Measurements from ENCODE around the gene SPN.
"Not testable (repeated sequence)": the region's sequence is repeated elsewhere in the genome, so short reads cannot be mapped to it uniquely, and the experiment has no call there.

DNA sequence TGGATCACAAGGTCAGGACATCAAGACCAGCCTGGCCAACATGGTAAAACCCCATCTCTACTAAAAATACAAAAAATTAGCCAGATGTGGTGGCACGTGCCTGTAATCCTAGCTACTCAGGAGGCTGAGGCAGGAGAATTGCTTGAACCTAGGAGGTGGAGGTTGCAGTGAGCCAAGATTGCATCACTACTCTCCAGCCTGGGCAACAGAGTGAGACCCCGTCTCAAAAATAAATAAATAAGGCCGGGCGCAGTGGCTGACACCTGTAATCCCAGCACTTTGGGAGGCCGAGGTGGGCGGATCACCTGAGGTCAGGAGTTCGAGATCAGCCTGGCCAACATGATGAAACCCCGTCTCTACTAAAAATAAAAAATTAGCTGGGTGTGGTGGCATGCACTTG lies 24.3 kb upstream of the SPN start:
- not testable (repeated sequence) for TF ChIP-seq POLR2A (IDR thresholded peaks at IDR 0.05)
- TF ChIP-seq, protein P1, sequence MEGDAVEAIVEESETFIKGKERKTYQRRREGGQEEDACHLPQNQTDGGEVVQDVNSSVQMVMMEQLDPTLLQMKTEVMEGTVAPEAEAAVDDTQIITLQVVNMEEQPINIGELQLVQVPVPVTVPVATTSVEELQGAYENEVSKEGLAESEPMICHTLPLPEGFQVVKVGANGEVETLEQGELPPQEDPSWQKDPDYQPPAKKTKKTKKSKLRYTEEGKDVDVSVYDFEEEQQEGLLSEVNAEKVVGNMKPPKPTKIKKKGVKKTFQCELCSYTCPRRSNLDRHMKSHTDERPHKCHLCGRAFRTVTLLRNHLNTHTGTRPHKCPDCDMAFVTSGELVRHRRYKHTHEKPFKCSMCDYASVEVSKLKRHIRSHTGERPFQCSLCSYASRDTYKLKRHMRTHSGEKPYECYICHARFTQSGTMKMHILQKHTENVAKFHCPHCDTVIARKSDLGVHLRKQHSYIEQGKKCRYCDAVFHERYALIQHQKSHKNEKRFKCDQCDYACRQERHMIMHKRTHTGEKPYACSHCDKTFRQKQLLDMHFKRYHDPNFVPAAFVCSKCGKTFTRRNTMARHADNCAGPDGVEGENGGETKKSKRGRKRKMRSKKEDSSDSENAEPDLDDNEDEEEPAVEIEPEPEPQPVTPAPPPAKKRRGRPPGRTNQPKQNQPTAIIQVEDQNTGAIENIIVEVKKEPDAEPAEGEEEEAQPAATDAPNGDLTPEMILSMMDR (IDR thresholded peaks at IDR 0.05): not testable (repeated sequence)

Data from body of pancreas (tissue), 4 donors.